ENCODE measurements around the gene FIBCD1. TPM values are rescaled to one million over a fixed set of nuclear protein-coding genes. Genes with fewer than 3 reads are reported as not detected.

FIBCD1 gene
- total RNA-seq, 2 experiments from 2014 or later = not detected

- Mint-ChIP-seq H3K4me3 (no peak overlapping the region), H3K27ac (no peak overlapping the region), H3K4me1 (no peaks in the 10 kb centered on the region), H3K9me3 (ENCODE audit: low read depth) (no peaks in the 10 kb centered on the region), H3K27me3 (no peaks in the 10 kb centered on the region), H3K36me3 (ENCODE audit: low read depth) (peaks cover 34% of the 10 kb centered on the region)
- intact Hi-C loops (cut with DNase I, micrococcal nuclease) = no loop called here
- ChIA-PET POLR2A (interaction anchor here (0.7 kb wide), 1 partner anchor 1071 kb away, joined by 5 read pairs; no protein-coding TSS in a partner anchor), CTCF (interaction anchor here (0.7 to 1.0 kb wide), 4 partner anchors 11 to 174 kb away, joined by 3 to 4 read pairs (median 4); no protein-coding TSS in a partner anchor)
- no peak for DNase-seq
- no peak for ATAC-seq
These were observed 58.3 kb downstream of the FIBCD1 start for GRCh38 chr9:130880599-130881220.

- POLR2A ChIA-PET = no interaction called here
- Mint-ChIP-seq H3K4me1 (no peaks in the 10 kb centered on the region), H3K27me3 (no peaks in the 10 kb centered on the region), H3K4me3 (no peak overlapping the region), H3K27ac (no peak overlapping the region), H3K36me3 (ENCODE audit: low read depth) (peaks cover 35% of the 10 kb centered on the region), H3K9me3 (ENCODE audit: low read depth) (no peaks in the 10 kb centered on the region)
- no peak for DNase-seq
- intact Hi-C loops (cut with DNase I, micrococcal nuclease) = no loop called here
- ATAC-seq = no peak
- CTCF ChIA-PET = interaction anchor here (1.0 kb wide), 1 partner anchor 15 kb away, joined by 4 read pairs; no protein-coding TSS in a partner anchor
These were observed 59.1 kb downstream of the FIBCD1 start for GRCh38 chr9:130879863-130880411.

- ChIA-PET POLR2A (interaction anchor here (0.7 kb wide), 1 partner anchor 170 kb away, joined by 5 read pairs; no protein-coding TSS in a partner anchor), CTCF (interaction anchor here (1.0 kb wide), 1 partner anchor 119 kb away, joined by 4 read pairs; no protein-coding TSS in a partner anchor)
- DNase-seq = no peak
- Mint-ChIP-seq H3K4me3 (no peak overlapping the region), H3K4me1 (no peaks in the 10 kb centered on the region), H3K27ac (no peak overlapping the region), H3K36me3 (ENCODE audit: low read depth) (peaks cover 38% of the 10 kb centered on the region), H3K27me3 (no peaks in the 10 kb centered on the region), H3K9me3 (ENCODE audit: low read depth) (no peaks in the 10 kb centered on the region)
- intact Hi-C loops (cut with DNase I, micrococcal nuclease) = no loop called here
- ATAC-seq = no peak
These were observed 60.8 kb downstream of the FIBCD1 start for GRCh38 chr9:130878295-130878694.

GRCh38 chr9:130877300-130877699 lies 61.7 kb downstream of the FIBCD1 start:
- no peak overlapping the region for H3K4me3 Mint-ChIP-seq
- CTCF ChIA-PET = interaction anchor here (0.6 to 1.3 kb wide), 2 partner anchors 169 to 1030 kb away, joined by 3 to 4 read pairs; no protein-coding TSS in a partner anchor
- no peaks in the 10 kb centered on the region for H3K27me3 Mint-ChIP-seq
- no peak overlapping the region for H3K27ac Mint-ChIP-seq
- peaks cover 39% of the 10 kb centered on the region for H3K36me3 Mint-ChIP-seq (ENCODE audit: low read depth)
- DNase-seq (no peak), ATAC-seq (no peak)
- no peaks in the 10 kb centered on the region for H3K4me1 Mint-ChIP-seq
- intact Hi-C loops (cut with DNase I, micrococcal nuclease) = no loop called here
- POLR2A ChIA-PET = interaction anchor here (0.7 kb wide), 1 partner anchor 169 kb away, joined by 5 read pairs; no protein-coding TSS in a partner anchor
- H3K9me3 Mint-ChIP-seq (ENCODE audit: low read depth) = no peaks in the 10 kb centered on the region

- Mint-ChIP-seq H3K27me3 (no peaks in the 10 kb centered on the region), H3K9me3 (ENCODE audit: low read depth) (no peaks in the 10 kb centered on the region), H3K4me3 (no peak overlapping the region), H3K4me1 (no peaks in the 10 kb centered on the region), H3K36me3 (ENCODE audit: low read depth) (peaks cover 31% of the 10 kb centered on the region), H3K27ac (no peak overlapping the region)
- DNase-seq = no peak
- no peak for ATAC-seq
- intact Hi-C loops (cut with DNase I, micrococcal nuclease) = no loop called here
- ChIA-PET POLR2A (interaction anchor here (0.6 kb wide), 1 partner anchor 10 kb away, joined by 7 read pairs; no protein-coding TSS in a partner anchor), CTCF (no interaction called here)
These were observed 64.3 kb downstream of the FIBCD1 start for GRCh38 chr9:130874783-130875182.

- DNase-seq = no peak
- Mint-ChIP-seq H3K4me3 (no peak overlapping the region), H3K4me1 (no peaks in the 10 kb centered on the region), H3K36me3 (ENCODE audit: low read depth) (peaks cover 23% of the 10 kb centered on the region), H3K27ac (no peak overlapping the region), H3K27me3 (no peaks in the 10 kb centered on the region), H3K9me3 (ENCODE audit: low read depth) (no peaks in the 10 kb centered on the region)
- POLR2A ChIA-PET = no interaction called here
- intact Hi-C loops (cut with DNase I, micrococcal nuclease) = no loop called here
- CTCF ChIA-PET = no interaction called here
- ATAC-seq = no peak
These were observed 65.1 kb downstream of the FIBCD1 start for GRCh38 chr9:130873966-130874365.

- Mint-ChIP-seq H3K4me1 (no peaks in the 10 kb centered on the region), H3K4me3 (no peak overlapping the region), H3K27ac (no peak overlapping the region), H3K27me3 (no peaks in the 10 kb centered on the region), H3K9me3 (ENCODE audit: low read depth) (no peaks in the 10 kb centered on the region), H3K36me3 (ENCODE audit: low read depth) (peaks cover 20% of the 10 kb centered on the region)
- DNase-seq = no peak
- ATAC-seq = no peak
- ChIA-PET CTCF (no interaction called here), POLR2A (no interaction called here)
- intact Hi-C loops (cut with DNase I, micrococcal nuclease) = no loop called here
These were observed 66.0 kb downstream of the FIBCD1 start for GRCh38 chr9:130872912-130873503.

- Mint-ChIP-seq H3K9me3 (ENCODE audit: low read depth) (no peaks in the 10 kb centered on the region), H3K27me3 (no peaks in the 10 kb centered on the region), H3K27ac (no peak overlapping the region), H3K36me3 (ENCODE audit: low read depth) (peaks cover 20% of the 10 kb centered on the region), H3K4me1 (no peaks in the 10 kb centered on the region), H3K4me3 (no peak overlapping the region)
- intact Hi-C loops (cut with DNase I, micrococcal nuclease) = no loop called here
- CTCF ChIA-PET = no interaction called here
- DNase-seq = no peak
- POLR2A ChIA-PET = no interaction called here
- no peak for ATAC-seq
These were observed 66.5 kb downstream of the FIBCD1 start for GRCh38 chr9:130872508-130872907.

GRCh38 chr9:130872093-130872492 lies 67.0 kb downstream of the FIBCD1 start:
- Mint-ChIP-seq H3K9me3 (ENCODE audit: low read depth) (no peaks in the 10 kb centered on the region), H3K4me1 (no peaks in the 10 kb centered on the region), H3K27ac (no peak overlapping the region), H3K36me3 (ENCODE audit: low read depth) (peaks cover 20% of the 10 kb centered on the region), H3K4me3 (no peak overlapping the region), H3K27me3 (no peaks in the 10 kb centered on the region)
- intact Hi-C loops (cut with DNase I, micrococcal nuclease) = no loop called here
- CTCF ChIA-PET = interaction anchor here (0.7 kb wide), 1 partner anchor 115 kb away, joined by 3 read pairs; no protein-coding TSS in a partner anchor
- ATAC-seq = no peak
- POLR2A ChIA-PET = no interaction called here
- DNase-seq = no peak

GRCh38 chr9:130871395-130872062 lies 67.5 kb downstream of the FIBCD1 start:
- ChIA-PET POLR2A (no interaction called here), CTCF (interaction anchor here (0.7 to 2.1 kb wide), 2 partner anchors 115 to 170 kb away, joined by 3 to 9 read pairs; no protein-coding TSS in a partner anchor)
- intact Hi-C loops (cut with DNase I, micrococcal nuclease) = no loop called here
- no peak overlapping the region for H3K27ac Mint-ChIP-seq
- no peaks in the 10 kb centered on the region for H3K9me3 Mint-ChIP-seq (ENCODE audit: low read depth)
- ATAC-seq (no peak), DNase-seq (no peak)
- H3K4me3 Mint-ChIP-seq = no peak overlapping the region
- no peaks in the 10 kb centered on the region for H3K27me3 Mint-ChIP-seq
- peaks cover 20% of the 10 kb centered on the region for H3K36me3 Mint-ChIP-seq (ENCODE audit: low read depth)
- H3K4me1 Mint-ChIP-seq = no peaks in the 10 kb centered on the region

- H3K4me3 Mint-ChIP-seq = no peak overlapping the region
- POLR2A ChIA-PET = no interaction called here
- H3K27me3 Mint-ChIP-seq = no peaks in the 10 kb centered on the region
- intact Hi-C loops (cut with DNase I, micrococcal nuclease) = loop anchor here in 1 of 2 experiments (1.0 kb wide), 2 partner anchors 71 to 176 kb away; no protein-coding TSS in a partner anchor
- H3K27ac Mint-ChIP-seq = no peak overlapping the region
- ATAC-seq = no peak
- DNase-seq = no peak
- CTCF ChIA-PET = interaction anchor here (0.6 to 2.3 kb wide), 15 partner anchors 11 to 1946 kb away, joined by 3 to 13 read pairs (median 3); no protein-coding TSS in a partner anchor
- peaks cover 2% of the 10 kb centered on the region for H3K4me1 Mint-ChIP-seq
- no peaks in the 10 kb centered on the region for H3K9me3 Mint-ChIP-seq (ENCODE audit: low read depth)
- H3K36me3 Mint-ChIP-seq (ENCODE audit: low read depth) = peaks cover 21% of the 10 kb centered on the region
These were observed 68.3 kb downstream of the FIBCD1 start for GRCh38 chr9:130870491-130871381.

Data from activated CD4-positive, alpha-beta T cell treated with anti-CD3 and anti-CD28 coated beads for 36 hours (primary cell).